ENCODE measurements around the gene SMIM45.

The SMIM45 gene

GRCh38 chr22:41915786-41916493 is 36.0 kb upstream of the SMIM45 start:
- DNase-seq: no peak

GRCh38 chr22:41916745-41917358 is 35.1 kb upstream of the SMIM45 start:
- DNase-seq: no peak

GRCh38 chr22:41917375-41917902 is 34.5 kb upstream of the SMIM45 start:
- no peak for DNase-seq

GRCh38 chr22:41917903-41918791 is 33.8 kb upstream of the SMIM45 start:
- peak; percentile 35 for DNase-seq

- no peak for DNase-seq
Measured at GRCh38 chr22:41919357-41920224, 32.4 kb upstream of the SMIM45 start.

GRCh38 chr22:41920271-41920976 is 31.5 kb upstream of the SMIM45 start:
- no peak for DNase-seq

GRCh38 chr22:41922328-41922727 is 29.6 kb upstream of the SMIM45 start:
- no peak for DNase-seq

- DNase-seq: no peak
Measured at GRCh38 chr22:41922940-41923594, 28.9 kb upstream of the SMIM45 start.

- DNase-seq: no peak
Measured at GRCh38 chr22:41923595-41924276, 28.2 kb upstream of the SMIM45 start.

GRCh38 chr22:41925783-41926460 is 26.0 kb upstream of the SMIM45 start:
- peak; percentile 51 for DNase-seq

- no peak for DNase-seq
Measured at GRCh38 chr22:41927813-41928212, 24.1 kb upstream of the SMIM45 start.

- no peak for DNase-seq
Measured at GRCh38 chr22:41928593-41929417, 23.1 kb upstream of the SMIM45 start.

- DNase-seq: peak; percentile 35
Measured at GRCh38 chr22:41929418-41929810, 22.5 kb upstream of the SMIM45 start.

- DNase-seq: peak; percentile 7
Measured at GRCh38 chr22:41931701-41932269, 20.2 kb upstream of the SMIM45 start.

- no peak for DNase-seq
Measured at GRCh38 chr22:41932353-41932752, 19.6 kb upstream of the SMIM45 start.

- no peak for DNase-seq
Measured at GRCh38 chr22:41933411-41934177, 18.4 kb upstream of the SMIM45 start.

GRCh38 chr22:41934284-41935014 is 17.5 kb upstream of the SMIM45 start:
- DNase-seq: no peak

Data from NCI-H345 (cell line).